ENCODE results near the gene SPIB.

The SPIB gene

GRCh38 chr19:50406829-50407228 is 11.9 kb upstream of the SPIB start:
- DNase-seq: no peak
- no peaks in the 10 kb centered on the region for H3K27me3 ChIP-seq (replicated peaks)
- H3K27ac ChIP-seq: no peak overlapping the region
- in situ Hi-C loops (cut with HindIII; ENCODE audit: low pct_ligation_motif_present, low sequenced_read_pairs): no loop called here
- TF ChIP-seq CTCF (IDR thresholded peaks at IDR 0.05; ENCODE audit: low read depth, low read length, missing control alignments): no peak
- H3K36me3 ChIP-seq (replicated peaks): peaks cover 3% of the 10 kb centered on the region
- H3K4me3 ChIP-seq (ENCODE audit: low read depth, low read length): no peak overlapping the region

GRCh38 chr19:50409347-50409746 is 9.4 kb upstream of the SPIB start:
- H3K27me3 ChIP-seq (replicated peaks): no peaks in the 10 kb centered on the region
- no peak overlapping the region for H3K27ac ChIP-seq
- H3K4me3 ChIP-seq (ENCODE audit: low read depth, low read length): no peak overlapping the region
- in situ Hi-C loops (cut with HindIII; ENCODE audit: low pct_ligation_motif_present, low sequenced_read_pairs): no loop called here
- no peak for DNase-seq
- no peaks in the 10 kb centered on the region for H3K36me3 ChIP-seq (replicated peaks)
- TF ChIP-seq CTCF (IDR thresholded peaks at IDR 0.05; ENCODE audit: low read depth, low read length, missing control alignments): no peak

- H3K36me3 ChIP-seq (replicated peaks): no peaks in the 10 kb centered on the region
- no peak overlapping the region for H3K4me3 ChIP-seq (ENCODE audit: low read depth, low read length)
- H3K27me3 ChIP-seq (replicated peaks): no peaks in the 10 kb centered on the region
- TF ChIP-seq CTCF (IDR thresholded peaks at IDR 0.05; ENCODE audit: low read depth, low read length, missing control alignments): no peak
- in situ Hi-C loops (cut with HindIII; ENCODE audit: low pct_ligation_motif_present, low sequenced_read_pairs): no loop called here
- no peak for DNase-seq
- no peak overlapping the region for H3K27ac ChIP-seq
These were observed 8.6 kb upstream of the SPIB start for GRCh38 chr19:50410109-50410508.

GRCh38 chr19:50412419-50412818 is 6.3 kb upstream of the SPIB start:
- Histone ChIP-seq H3K4me3 (ENCODE audit: low read depth, low read length) (no peak overlapping the region), H3K36me3 (replicated peaks) (no peaks in the 10 kb centered on the region), H3K27me3 (replicated peaks) (no peaks in the 10 kb centered on the region), H3K27ac (no peak overlapping the region)
- no peak for TF ChIP-seq CTCF (IDR thresholded peaks at IDR 0.05; ENCODE audit: low read depth, low read length, missing control alignments)
- in situ Hi-C loops (cut with HindIII; ENCODE audit: low pct_ligation_motif_present, low sequenced_read_pairs): no loop called here
- no peak for DNase-seq

- Histone ChIP-seq H3K36me3 (replicated peaks) (no peaks in the 10 kb centered on the region), H3K27ac (no peak overlapping the region), H3K4me3 (ENCODE audit: low read depth, low read length) (no peak overlapping the region), H3K27me3 (replicated peaks) (no peaks in the 10 kb centered on the region)
- TF ChIP-seq CTCF (IDR thresholded peaks at IDR 0.05; ENCODE audit: low read depth, low read length, missing control alignments): no peak
- in situ Hi-C loops (cut with HindIII; ENCODE audit: low pct_ligation_motif_present, low sequenced_read_pairs): no loop called here
- no peak for DNase-seq
These were observed 5.6 kb upstream of the SPIB start for GRCh38 chr19:50413096-50413495.

GRCh38 chr19:50413531-50413930 is 5.2 kb upstream of the SPIB start:
- H3K27ac ChIP-seq: no peak overlapping the region
- H3K27me3 ChIP-seq (replicated peaks): peaks cover 2% of the 10 kb centered on the region
- in situ Hi-C loops (cut with HindIII; ENCODE audit: low pct_ligation_motif_present, low sequenced_read_pairs): no loop called here
- no peaks in the 10 kb centered on the region for H3K36me3 ChIP-seq (replicated peaks)
- H3K4me3 ChIP-seq (ENCODE audit: low read depth, low read length): no peak overlapping the region
- DNase-seq: no peak
- no peak for TF ChIP-seq CTCF (IDR thresholded peaks at IDR 0.05; ENCODE audit: low read depth, low read length, missing control alignments)

Data from brain microvascular endothelial cell (primary cell).